IMR-90 (cell line): ENCODE results near the gene ZSWIM5. TPM values are rescaled to one million over a fixed set of nuclear protein-coding genes. Genes with fewer than 3 reads are reported as not detected.

Source experiments
- ATAC-seq: fragments of 200-7000 bp; cut with Tn5 transposase; 2 replicates; pipeline ENCODE4 v1.9.1; 2020; ENCODE audit warnings: low read depth, mild to moderate bottlenecking, moderate library complexity
- BruUV-seq: library from RNA; stranded (reverse); fragments of 400-500 nt; replicated peaks from 2 replicates; lab custom pipeline; 2021; lab: Mats Ljungman, UMichigan
- CTCF ChIA-PET: fragments of 300-600 bp; formaldehyde crosslinking; extraction: SDS; loops from one replicate; lab custom pipeline; 2021; ENCODE audit warnings: antibody characterized with exemption; lab: Yijun Ruan, JAX
- POLR2A ChIA-PET: fragments of 300-600 bp; sonication (Branson Sonifier 250); formaldehyde crosslinking; loops from one replicate; lab custom pipeline; 2022; ENCODE audit warnings: antibody characterized with exemption; ENCODE audit not compliant: unreplicated experiment; lab: Charles Lee
- DNase-seq: peaks from one replicate; pipeline ENCODE4 v3.0.0; 2013
- H2AFZ ChIP-seq: replicated peaks from 2 replicates; pipeline ENCODE3; 2013; ENCODE audit warnings: low read length, mild to moderate bottlenecking; ENCODE audit not compliant: poor library complexity
- H2AK5ac ChIP-seq: 2 replicates; pipeline ENCODE4 v1.6.1; 2013; ENCODE audit warnings: low read depth, low read length, inconsistent platforms
- H2AK9ac ChIP-seq: replicated peaks from 2 replicates; pipeline ENCODE3; 2013; ENCODE audit warnings: mild to moderate bottlenecking, low read depth, low read length, moderate library complexity; ENCODE audit not compliant: poor library complexity
- H2BK120ac ChIP-seq: 2 replicates; pipeline ENCODE4 v1.6.1; 2013; ENCODE audit warnings: low read depth, low read length, inconsistent platforms
- H2BK15ac ChIP-seq: 3 replicates; pipeline ENCODE4 v1.6.1; 2013; ENCODE audit warnings: low read depth, low read length, inconsistent platforms
- H2BK20ac ChIP-seq: 2 replicates; pipeline ENCODE4 v1.6.1; 2013; ENCODE audit warnings: low read depth, mild to moderate bottlenecking, inconsistent platforms, low read length, moderate library complexity
- H2BK5ac ChIP-seq: 2 replicates; pipeline ENCODE4 v1.6.1; 2013; ENCODE audit warnings: mild to moderate bottlenecking, low read depth, low read length, inconsistent platforms; ENCODE audit not compliant: poor library complexity, severe bottlenecking
- H3K14ac ChIP-seq: replicated peaks from 2 replicates; pipeline ENCODE4 v1.6.1; 2013; ENCODE audit warnings: low read depth, low read length, inconsistent platforms
- H3K18ac ChIP-seq: 2 replicates; pipeline ENCODE4 v1.6.1; 2013; ENCODE audit warnings: low read depth, low read length, control low read depth
- H3K23ac ChIP-seq: 2 replicates; pipeline ENCODE4 v1.6.1; 2013; ENCODE audit warnings: low read depth, low read length, inconsistent platforms
- H3K27ac ChIP-seq: 2 replicates; pipeline ENCODE4 v1.5.1; 2013; ENCODE audit warnings: mild to moderate bottlenecking, control low read depth, low read length; ENCODE audit not compliant: insufficient read depth
- H3K27me3 ChIP-seq: 2 replicates; pipeline ENCODE4 v1.6.1; 2013; ENCODE audit warnings: low read length; ENCODE audit not compliant: control insufficient read depth, insufficient read depth
- H3K36me3 ChIP-seq: 2 replicates; pipeline ENCODE4 v1.6.1; 2013; ENCODE audit warnings: low read length, mixed read lengths; ENCODE audit not compliant: control insufficient read depth, insufficient read depth
- H3K4ac ChIP-seq: 2 replicates; pipeline ENCODE4 v1.6.1; 2013; ENCODE audit warnings: low read depth, low read length, inconsistent platforms
- H3K4me1 ChIP-seq: 2 replicates; pipeline ENCODE4 v1.6.1; 2013; ENCODE audit warnings: low read length, mixed read lengths; ENCODE audit not compliant: control insufficient read depth, insufficient read depth
- H3K4me2 ChIP-seq: 2 replicates; pipeline ENCODE4 v1.6.1; 2013; ENCODE audit warnings: low read depth, mild to moderate bottlenecking, control low read depth, low read length, moderate library complexity
- H3K4me3 ChIP-seq: 2 replicates; pipeline ENCODE4 v1.5.1; 2013; ENCODE audit warnings: low read depth, mild to moderate bottlenecking, control low read depth, low read length, moderate library complexity; ENCODE audit not compliant: insufficient read depth
- H3K56ac ChIP-seq: 2 replicates; pipeline ENCODE4 v1.6.1; 2013; ENCODE audit warnings: low read length, inconsistent platforms; ENCODE audit not compliant: insufficient read depth; ENCODE audit errors: extremely low read depth
- H3K79me1 ChIP-seq, 2 experiments: 2 replicates each; pipeline ENCODE4 v1.6.1; 2013; ENCODE audit warnings: low read length in 2 of 2, inconsistent platforms in 1 of 2, low read depth in 1 of 2
- H3K9ac ChIP-seq: 2 replicates; pipeline ENCODE4 v1.6.1; 2013; ENCODE audit warnings: low read depth, low read length, control low read depth
- H3K9me1 ChIP-seq: 2 replicates; pipeline ENCODE4 v1.6.1; 2013; ENCODE audit warnings: low read length, inconsistent platforms; ENCODE audit not compliant: insufficient read depth
- H3K9me3 ChIP-seq: 2 replicates; pipeline ENCODE4 v1.6.1; 2013; ENCODE audit warnings: low read length; ENCODE audit not compliant: control insufficient read depth, insufficient read depth
- H4K20me1 ChIP-seq: 2 replicates; pipeline ENCODE4 v1.6.1; 2013; ENCODE audit warnings: low read length, inconsistent platforms; ENCODE audit not compliant: insufficient read depth
- H4K5ac ChIP-seq: 2 replicates; pipeline ENCODE4 v1.6.1; 2013; ENCODE audit warnings: mild to moderate bottlenecking, low read depth, low read length, control low read depth
- H4K8ac ChIP-seq, 2 experiments: 2 replicates each; pipeline ENCODE4 v1.6.1; 2013; ENCODE audit warnings: low read depth in 2 of 2, low read length in 2 of 2, control low read depth in 1 of 2, inconsistent platforms in 1 of 2
- H4K91ac ChIP-seq: 2 replicates; pipeline ENCODE4 v1.6.1; 2013; ENCODE audit warnings: low read depth, low read length, inconsistent platforms; ENCODE audit not compliant: insufficient read depth
- BHLHE40 ChIP-seq: fragments of 150-350 bp; IDR thresholded peaks from 2 replicates; pipeline ENCODE4 v1.6.1; 2016; ENCODE audit warnings: mild to moderate bottlenecking, low read depth, low read length
- CEBPB ChIP-seq: IDR thresholded peaks from 2 replicates; pipeline ENCODE4 v1.6.1; 2012; ENCODE audit warnings: low read depth, low read length, improper control_type of control experiment
- CHD1 ChIP-seq: IDR thresholded peaks from 2 replicates; pipeline ENCODE4 v1.6.1; 2012; ENCODE audit warnings: low read depth, low read length, improper control_type of control experiment
- FOS ChIP-seq: fragments of 150-350 bp; IDR thresholded peaks from 2 replicates; pipeline ENCODE4 v1.6.1; 2016; ENCODE audit warnings: low read depth, low read length
- MAFK ChIP-seq: IDR thresholded peaks from 2 replicates; pipeline ENCODE4 v1.6.1; 2012; ENCODE audit warnings: low read depth, low read length, improper control_type of control experiment
- MAZ ChIP-seq: IDR thresholded peaks from 2 replicates; pipeline ENCODE4 v1.6.1; 2012; ENCODE audit warnings: low read depth, mild to moderate bottlenecking, low read length, improper control_type of control experiment, moderate library complexity, borderline replicate concordance
- MXI1 ChIP-seq: IDR thresholded peaks from 2 replicates; pipeline ENCODE4 v1.6.1; 2012; ENCODE audit warnings: low read depth, mild to moderate bottlenecking, low read length, moderate library complexity, borderline replicate concordance
- POLR2A ChIP-seq: IDR thresholded peaks from 2 replicates; pipeline ENCODE4 v1.6.1; 2012; ENCODE audit warnings: mild to moderate bottlenecking, low read depth, low read length
- RAD21 ChIP-seq: IDR thresholded peaks from 2 replicates; pipeline ENCODE4 v1.6.1; 2012; ENCODE audit warnings: low read length, improper control_type of control experiment
- RCOR1 ChIP-seq: IDR thresholded peaks from 2 replicates; pipeline ENCODE4 v1.6.1; 2012; ENCODE audit warnings: mild to moderate bottlenecking, low read length, improper control_type of control experiment; ENCODE audit not compliant: insufficient replicate concordance
- RFX5 ChIP-seq: IDR thresholded peaks from 2 replicates; pipeline ENCODE4 v1.8.0; 2012; ENCODE audit warnings: low read depth, mild to moderate bottlenecking, low read length, moderate library complexity
- WGBS, 2 experiments: methylation state at CpG; one replicate each; pipeline versions ENCODE4 v1.1.5 to v1.1.7; 2013; ENCODE audit warnings: missing lambda C conversion rate in 2 of 2; ENCODE audit not compliant: insufficient read length in 1 of 2; ENCODE audit errors: extremely low coverage in 2 of 2; 5-methylcytosine and 5-hydroxymethylcytosine counted together
- dilution Hi-C: fragments of 300-500 bp; cut with HindIII; formaldehyde crosslinking; loops from one replicate; pipeline ENCODE4 v1.14.3; 2018; ENCODE audit warnings: low sequenced_read_pairs; ENCODE audit not compliant: unreplicated experiment
- in situ Hi-C: fragments of 300-500 bp; cut with MboI; formaldehyde crosslinking; loops from 3 replicates; pipeline ENCODE4 v1.14.3; 2019; ENCODE audit warnings: low sequenced_read_pairs, inconsistent platforms, mixed read lengths
- intact Hi-C: fragments of 100-400 bp; cut with micrococcal nuclease; formaldehyde crosslinking; loops from 2 replicates; pipeline ENCODE4 v1.10.0; 2022
- polyA plus RNA-seq, 3 experiments: library from polyadenylated mRNA; depleted of rRNA; stranded (reverse); fragments of >200 nt; gene quantifications; 2 replicates each; pipeline ENCODE4 v1.2.3, GENCODE V29; 2012; ENCODE audit warnings: low replicate concordance in 1 of 3
- total RNA-seq: library from RNA; depleted of rRNA; stranded (reverse); fragments of >200 nt; gene quantifications from 2 replicates; pipeline ENCODE4 v1.2.3, GENCODE V29; 2012
- TF ChIP-seq, protein P1 (sequence below): conservative IDR thresholded peaks from 2 replicates; pipeline ENCODE4 v1.5.1; 2012; ENCODE audit warnings: mild to moderate bottlenecking, low read depth, low read length, improper control_type of control experiment
- TF ChIP-seq, protein P2 (sequence below): fragments of 150-350 bp; IDR thresholded peaks from 2 replicates; pipeline ENCODE4 v1.6.1; 2017; ENCODE audit warnings: mild to moderate bottlenecking, antibody characterized with exemption, low read length, low read depth

ZSWIM5 gene
- total and polyA plus RNA-seq, 2 of the 4 experiments (the other 2 are of a cell fraction), result under 0.01 to 0.03 TPM

DNA sequence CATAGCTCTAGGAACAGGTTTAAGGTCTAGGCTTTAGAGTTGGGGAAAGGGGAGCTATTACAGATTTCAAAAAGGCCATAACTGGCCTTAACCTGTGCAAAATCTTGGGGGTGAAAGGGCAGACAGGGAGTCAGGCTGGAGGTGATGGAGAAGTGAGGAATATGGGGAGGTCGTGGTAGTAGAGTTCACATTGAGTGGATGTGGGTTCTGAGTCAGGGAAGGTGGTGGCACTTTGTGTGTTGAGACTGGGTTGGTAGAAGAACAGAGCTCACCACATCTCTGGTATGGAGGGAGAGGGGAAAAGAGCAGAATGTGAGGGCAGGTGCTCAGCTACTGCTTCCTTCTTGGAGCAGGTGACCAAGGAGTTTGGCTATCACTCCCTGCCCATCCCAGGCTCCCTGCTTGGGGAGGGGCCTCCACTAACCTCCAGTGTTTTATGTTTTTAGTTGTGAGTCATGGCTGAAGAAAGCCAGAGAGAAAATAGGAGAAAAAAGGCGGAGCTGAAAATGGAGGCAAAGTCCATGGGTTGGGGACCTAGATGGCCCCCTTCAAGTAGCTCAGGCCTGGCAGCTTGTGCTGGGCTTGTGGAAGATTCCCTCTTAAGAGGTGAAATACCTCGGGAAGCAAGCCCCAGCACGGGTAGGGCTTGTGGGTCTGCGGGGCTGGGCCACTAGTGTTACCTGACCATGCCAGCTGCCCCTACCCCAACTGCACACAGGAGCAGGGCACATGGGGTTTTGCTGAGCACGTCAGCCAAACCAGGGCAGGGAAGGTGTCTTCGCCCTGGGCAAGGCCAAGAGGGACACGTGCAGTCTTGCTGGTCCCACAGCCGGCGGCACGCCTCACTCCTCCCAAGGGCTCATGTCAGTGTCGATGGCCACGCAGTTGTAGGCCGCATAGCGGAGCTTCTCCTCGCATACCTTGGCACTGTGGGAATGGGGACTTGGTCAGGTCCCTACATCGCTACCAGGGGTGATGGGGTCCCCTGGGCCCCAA, 203.5 kb downstream of the ZSWIM5 start:
- dilution Hi-C loops, result no loop called here
- Histone ChIP-seq H3K4ac (no peak overlapping the region), H2BK5ac (no peak overlapping the region), H3K27me3 (no peaks in the 10 kb centered on the region), H3K18ac (no peak overlapping the region), H3K27ac (no peak overlapping the region), H2AFZ (no peak overlapping the region), H2AK9ac (no peak overlapping the region), H3K14ac (no peak overlapping the region), H3K9me1 (0 out of 2 replicates have a peak, but pooled peaks cover 3% of the 10 kb centered on the region), H4K5ac (no peak overlapping the region), H3K79me1 (no peaks in the 10 kb centered on the region), H2BK20ac (no peak overlapping the region), H2AK5ac (no peak overlapping the region), H4K8ac (no peak overlapping the region), H3K9ac (no peak overlapping the region), H3K4me3 (no peak overlapping the region), H4K20me1 (no peaks in the 10 kb centered on the region), H2BK15ac (no peak overlapping the region), H3K36me3 (peaks cover 54% of the 10 kb centered on the region), H2BK120ac (no peak overlapping the region), H4K91ac (no peak overlapping the region), H3K23ac (no peak overlapping the region), H3K4me2 (no peak overlapping the region), H3K56ac (no peak overlapping the region), H3K4me1 (no peaks in the 10 kb centered on the region), H3K9me3 (no peaks in the 10 kb centered on the region)
- TF ChIP-seq MAFK (no peak), MXI1 (no peak), FOS (no peak), RCOR1 (no peak), RAD21 (no peak), BHLHE40 (no peak), POLR2A (no peak), RFX5 (no peak), MAZ (no peak), CHD1 (no peak), CEBPB (no peak)
- TF ChIP-seq, protein P1, sequence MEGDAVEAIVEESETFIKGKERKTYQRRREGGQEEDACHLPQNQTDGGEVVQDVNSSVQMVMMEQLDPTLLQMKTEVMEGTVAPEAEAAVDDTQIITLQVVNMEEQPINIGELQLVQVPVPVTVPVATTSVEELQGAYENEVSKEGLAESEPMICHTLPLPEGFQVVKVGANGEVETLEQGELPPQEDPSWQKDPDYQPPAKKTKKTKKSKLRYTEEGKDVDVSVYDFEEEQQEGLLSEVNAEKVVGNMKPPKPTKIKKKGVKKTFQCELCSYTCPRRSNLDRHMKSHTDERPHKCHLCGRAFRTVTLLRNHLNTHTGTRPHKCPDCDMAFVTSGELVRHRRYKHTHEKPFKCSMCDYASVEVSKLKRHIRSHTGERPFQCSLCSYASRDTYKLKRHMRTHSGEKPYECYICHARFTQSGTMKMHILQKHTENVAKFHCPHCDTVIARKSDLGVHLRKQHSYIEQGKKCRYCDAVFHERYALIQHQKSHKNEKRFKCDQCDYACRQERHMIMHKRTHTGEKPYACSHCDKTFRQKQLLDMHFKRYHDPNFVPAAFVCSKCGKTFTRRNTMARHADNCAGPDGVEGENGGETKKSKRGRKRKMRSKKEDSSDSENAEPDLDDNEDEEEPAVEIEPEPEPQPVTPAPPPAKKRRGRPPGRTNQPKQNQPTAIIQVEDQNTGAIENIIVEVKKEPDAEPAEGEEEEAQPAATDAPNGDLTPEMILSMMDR, result no peak
- TF ChIP-seq, protein P2, sequence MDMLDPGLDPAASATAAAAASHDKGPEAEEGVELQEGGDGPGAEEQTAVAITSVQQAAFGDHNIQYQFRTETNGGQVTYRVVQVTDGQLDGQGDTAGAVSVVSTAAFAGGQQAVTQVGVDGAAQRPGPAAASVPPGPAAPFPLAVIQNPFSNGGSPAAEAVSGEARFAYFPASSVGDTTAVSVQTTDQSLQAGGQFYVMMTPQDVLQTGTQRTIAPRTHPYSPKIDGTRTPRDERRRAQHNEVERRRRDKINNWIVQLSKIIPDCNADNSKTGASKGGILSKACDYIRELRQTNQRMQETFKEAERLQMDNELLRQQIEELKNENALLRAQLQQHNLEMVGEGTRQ, result no peak
- no peak for DNase-seq
- 100% methylated on average over 8 of the region's 17 CpGs; no CpG with 5 or more reads in 1 of the 2 experiments for WGBS, 2 experiments
- ChIA-PET POLR2A (interaction anchor here (0.5 kb wide), 1 partner anchor 300 kb away, joined by 6 read pairs; no protein-coding TSS in a partner anchor), CTCF (no interaction called here)
- BruUV-seq, result TSS peak; percentile 63
- ATAC-seq, result no peak
- in situ Hi-C loops, result no loop called here
- intact Hi-C loops, result no loop called here
